H1 (cell line): Measurements from ENCODE around the gene EPHA3. TPM values are rescaled to one million over a fixed set of nuclear protein-coding genes. Genes with fewer than 3 reads are reported as not detected.
A peak's percentile ranks its signal among the peaks of the same experiment; 100 is the strongest.

ENCODE experiments used
- CTCF ChIA-PET: fragments of 300-600 bp; sonication (Branson Sonifier 250); formaldehyde crosslinking; loops from one replicate; lab custom pipeline; 2021; ENCODE audit not compliant: partially characterized antibody; lab: Charles Lee
- POLR2A ChIA-PET: fragments of 300-600 bp; sonication (Branson Sonifier 250); formaldehyde crosslinking; loops from one replicate; lab custom pipeline; 2021; ENCODE audit warnings: inconsistent platforms; ENCODE audit not compliant: partially characterized antibody; lab: Charles Lee
- DNase-seq, 2 experiments: peaks; one replicate each; pipeline versions ENCODE4 v3.0.0 to v3.0.0-alpha.2; 2010 to 2022; ENCODE audit warnings: low spot score in 2 of 2, low read depth in 1 of 2, mixed read lengths in 1 of 2
- FAIRE-seq: peaks from 2 replicates; lab custom pipeline; 2011; peaks lifted over from hg19 to GRCh38; lab: Jason Lieb, UNC
- H2AFZ ChIP-seq: 2 replicates; pipeline ENCODE4 v1.8.1; 2012; ENCODE audit warnings: low read length, inconsistent platforms
- H2AK5ac ChIP-seq: 2 replicates; pipeline ENCODE4 v1.6.1; 2013; ENCODE audit warnings: low read depth, low read length
- H2BK120ac ChIP-seq: replicated peaks from 2 replicates; pipeline ENCODE3; 2013; ENCODE audit warnings: low read depth, low read length, inconsistent platforms
- H2BK12ac ChIP-seq: 2 replicates; pipeline ENCODE4 v1.6.1; 2013; ENCODE audit warnings: low read depth, low read length
- H2BK15ac ChIP-seq: 2 replicates; pipeline ENCODE4 v1.6.1; 2013; ENCODE audit warnings: low read length
- H2BK20ac ChIP-seq: 2 replicates; pipeline ENCODE4 v1.6.1; 2013; ENCODE audit warnings: low read length
- H2BK5ac ChIP-seq: 2 replicates; pipeline ENCODE4 v1.6.1; 2013; ENCODE audit warnings: low read depth, low read length
- H3K14ac ChIP-seq: 2 replicates; pipeline ENCODE4 v1.6.1; 2013; ENCODE audit warnings: inconsistent platforms; ENCODE audit not compliant: insufficient read length
- H3K18ac ChIP-seq: 2 replicates; pipeline ENCODE4 v1.6.1; 2013; ENCODE audit warnings: low read length; ENCODE audit errors: extremely low read depth
- H3K23ac ChIP-seq: 2 replicates; pipeline ENCODE4 v1.6.1; 2013; ENCODE audit warnings: inconsistent platforms; ENCODE audit not compliant: insufficient read length
- H3K23me2 ChIP-seq: 2 replicates; pipeline ENCODE4 v1.6.1; 2013; ENCODE audit warnings: low read depth, low read length
- H3K27ac ChIP-seq: 2 replicates; pipeline ENCODE4 v1.6.1; 2011; ENCODE audit warnings: low read depth, low read length, inconsistent platforms
- H3K27me3 ChIP-seq, 4 experiments: replicated peaks in 1 of 4; 1 replicate in 1 of 4; 2 replicates in 3 of 4; pipeline versions ENCODE4 v1.6.1 to v1.8.1; 2011 to 2013; ENCODE audit warnings: low read length in 3 of 4, mild to moderate bottlenecking in 3 of 4, inconsistent platforms in 2 of 4, mixed read lengths in 2 of 4, moderate library complexity in 1 of 4; ENCODE audit not compliant: control insufficient read depth in 3 of 4, insufficient read depth in 3 of 4; ENCODE audit errors: extremely low read depth in 1 of 4
- H3K36me3 ChIP-seq, 4 experiments: 2 replicates each; pipeline versions ENCODE4 v1.6.1 to v1.8.1; 2011 to 2013; ENCODE audit warnings: mild to moderate bottlenecking in 4 of 4, low read length in 3 of 4, moderate library complexity in 2 of 4, control low read depth in 1 of 4, inconsistent platforms in 1 of 4; ENCODE audit not compliant: insufficient read depth in 4 of 4, control insufficient read depth in 2 of 4
- H3K4ac ChIP-seq: replicated peaks from 2 replicates; pipeline ENCODE3; 2013; ENCODE audit warnings: low read length, low read depth, mixed read lengths, inconsistent platforms; ENCODE audit not compliant: insufficient read length
- H3K4me1 ChIP-seq, 4 experiments: replicated peaks in 1 of 4; 1 replicate in 1 of 4; 2 replicates in 3 of 4; pipeline versions ENCODE4 v1.6.1 to v1.8.1; 2011 to 2013; ENCODE audit warnings: low read length in 3 of 4, inconsistent platforms in 2 of 4, mixed read lengths in 1 of 4; ENCODE audit not compliant: insufficient read depth in 4 of 4, control insufficient read depth in 3 of 4
- H3K4me2 ChIP-seq, 2 experiments: 2 replicates each; pipeline versions ENCODE4 v1.6.1 to v1.8.1; 2011 to 2013; ENCODE audit warnings: low read depth in 2 of 2, low read length in 2 of 2, control low read depth in 1 of 2, inconsistent platforms in 1 of 2, mild to moderate bottlenecking in 1 of 2; ENCODE audit not compliant: insufficient read depth in 1 of 2
- H3K4me3 ChIP-seq, 4 experiments: fragments of 200-600, 300-600 bp in 1 of 4; sonication (generic), shearing (Covaris generic), sonication (Bioruptor Twin) in 1 of 4; 2 replicates each; pipeline versions ENCODE4 v1.5.1 to v1.8.1; 2011 to 2016; ENCODE audit warnings: low read length in 4 of 4, low read depth in 3 of 4, control low read depth in 2 of 4, inconsistent platforms in 2 of 4, mild to moderate bottlenecking in 2 of 4, mixed read lengths in 1 of 4, moderate library complexity in 1 of 4; ENCODE audit not compliant: insufficient read depth in 2 of 4; ENCODE audit errors: extremely low read depth in 1 of 4
- H3K56ac ChIP-seq: replicated peaks from 2 replicates; pipeline ENCODE3; 2013; ENCODE audit warnings: low read depth, mild to moderate bottlenecking, mixed read lengths, low read length, inconsistent platforms; ENCODE audit not compliant: insufficient read length
- H3K79me1 ChIP-seq: 2 replicates; pipeline ENCODE4 v1.6.1; 2013; ENCODE audit warnings: low read depth, low read length, control low read depth
- H3K79me2 ChIP-seq, 2 experiments: 2 replicates each; pipeline versions ENCODE4 v1.6.1 to v1.8.1; 2012 to 2013; ENCODE audit warnings: low read length in 2 of 2, mild to moderate bottlenecking in 2 of 2, inconsistent platforms in 1 of 2; ENCODE audit not compliant: insufficient read depth in 2 of 2, control insufficient read depth in 1 of 2
- H3K9ac ChIP-seq, 4 experiments: replicated peaks in 1 of 4; 1 replicate in 1 of 4; 2 replicates in 3 of 4; pipeline versions ENCODE4 v1.6.1 to v1.8.1; 2011 to 2013; ENCODE audit warnings: low read depth in 3 of 4, low read length in 3 of 4, control low read depth in 2 of 4, mild to moderate bottlenecking in 2 of 4, moderate library complexity in 2 of 4, inconsistent platforms in 1 of 4; ENCODE audit errors: extremely low read depth in 1 of 4
- H3K9me3 ChIP-seq, 2 experiments: 2 replicates each; pipeline versions ENCODE4 v1.6.1 to v1.8.1; 2012 to 2013; ENCODE audit warnings: mild to moderate bottlenecking in 2 of 2, moderate library complexity in 2 of 2, control low read depth in 1 of 2, inconsistent platforms in 1 of 2, low read depth in 1 of 2, low read length in 1 of 2, mixed read lengths in 1 of 2; ENCODE audit not compliant: insufficient read depth in 2 of 2
- H4K20me1 ChIP-seq, 2 experiments: replicated peaks in 1 of 2; 2 replicates each; pipeline versions ENCODE3 to v1.8.1; 2011 to 2013; ENCODE audit warnings: inconsistent platforms in 2 of 2, low read length in 2 of 2, mild to moderate bottlenecking in 1 of 2; ENCODE audit not compliant: insufficient read depth in 2 of 2, control insufficient read depth in 1 of 2
- H4K5ac ChIP-seq: 2 replicates; pipeline ENCODE4 v1.6.1; 2013; ENCODE audit warnings: low read length, low read depth, mixed read lengths, inconsistent platforms; ENCODE audit not compliant: insufficient read length
- H4K8ac ChIP-seq: 2 replicates; pipeline ENCODE4 v1.8.0; 2013; ENCODE audit warnings: mild to moderate bottlenecking, moderate library complexity, low read length, inconsistent platforms; ENCODE audit not compliant: insufficient read depth; ENCODE audit errors: extremely low read depth
- H4K91ac ChIP-seq: replicated peaks from 2 replicates; pipeline ENCODE3; 2013; ENCODE audit warnings: low read length, mixed read lengths, inconsistent platforms; ENCODE audit not compliant: insufficient read length
- CBX5 ChIP-seq: fragments of 300-800, 300-1000 bp; sonication (generic); IDR thresholded peaks from 2 replicates; pipeline ENCODE4 v1.7.1; 2016; ENCODE audit warnings: antibody characterized with exemption, low read length, low read depth
- CBX8 ChIP-seq: fragments of 300-800, 300-1000 bp; sonication (generic); IDR thresholded peaks from 2 replicates; pipeline ENCODE4 v1.7.1; 2016; ENCODE audit warnings: low read depth, low read length, borderline replicate concordance
- GTF2F1 ChIP-seq: IDR thresholded peaks from 2 replicates; pipeline ENCODE4 v1.6.1; 2012; ENCODE audit warnings: low read depth, low read length, improper control_type of control experiment, borderline replicate concordance
- HDAC2 ChIP-seq, 2 experiments: fragments of 300-600 bp in 1 of 2; sonication (generic) in 1 of 2; IDR thresholded peaks; 2 replicates each; pipeline ENCODE4 v1.6.1; 2011 to 2012; ENCODE audit warnings: low read depth in 2 of 2, low read length in 2 of 2, mild to moderate bottlenecking in 2 of 2, moderate library complexity in 2 of 2, borderline replicate concordance in 1 of 2, inconsistent platforms in 1 of 2
- KDM1A ChIP-seq: fragments of 200-600, 300-600 bp; sonication (generic); IDR thresholded peaks from 2 replicates; pipeline ENCODE4 v1.7.1; 2016; ENCODE audit warnings: mild to moderate bottlenecking, low read length, borderline replicate concordance
- KDM5A ChIP-seq: fragments of 200-600 bp; IDR thresholded peaks from 2 replicates; pipeline ENCODE4 v1.7.1; 2012; ENCODE audit warnings: mild to moderate bottlenecking, low read length, inconsistent platforms, mixed read lengths
- POLR2AphosphoS5 ChIP-seq: IDR thresholded peaks from 2 replicates; pipeline ENCODE4 v1.6.1; 2011; ENCODE audit warnings: low read depth, low read length
- WGBS, 2 experiments: shearing (Covaris generic) in 1 of 2; methylation state at CpG; one replicate each; pipeline versions ENCODE4 v1.1.6 to v1.1.7; 2013 to 2015; ENCODE audit warnings: low lambda C conversion rate in 2 of 2, mixed read lengths in 2 of 2, inconsistent platforms in 1 of 2, low coverage in 1 of 2, missing lambda C conversion rate in 1 of 2; ENCODE audit not compliant: insufficient replicate concordance in 2 of 2, insufficient coverage in 1 of 2, insufficient read length in 1 of 2; ENCODE audit errors: extremely low coverage in 1 of 2, missing lambda C conversion rate in 1 of 2; 5-methylcytosine and 5-hydroxymethylcytosine counted together
- long read RNA-seq, 2 experiments: library from RNA in 1 of 2; library from capped mRNA in 1 of 2; stranded (forward); transcript quantifications; one replicate each; pipeline ENCODE4 v2.0.0, GENCODE V29; 2021; ENCODE audit warnings: inconsistent platforms in 1 of 2
- polyA minus RNA-seq, 3 experiments: library from RNA; depleted of rRNA, polyadenylated mRNA; stranded (reverse); fragments of >200 nt; gene quantifications; 1 replicate in 2 of 3; 2 replicates in 1 of 3; pipeline ENCODE4 v1.2.3, GENCODE V29; 2011
- polyA plus RNA-seq, 7 experiments: library from polyadenylated mRNA; depleted of rRNA in 3 of 7; stranded (reverse) in 5 of 7; unstranded in 2 of 7; fragments of >200 nt in 5 of 7; fragments of 200-250 nt in 2 of 7; gene quantifications; 1 replicate in 5 of 7; 2 replicates in 1 of 7; 4 replicates in 1 of 7; pipeline versions ENCODE4 v1.2.1 to v1.2.3, GENCODE V29; 2011 to 2013; ENCODE audit warnings: missing spikeins in 2 of 7, mixed read lengths in 2 of 7
- total RNA-seq: library from RNA; stranded (reverse); fragmentation: NEBNext Ultra II Directional; extraction: Animal tissue kit (Norgen Biotek cat#: 25700); gene quantifications from 2 replicates; pipeline ENCODE4 v1.2.1, GENCODE V29; 2021
- TF ChIP-seq, protein P1 (sequence below): IDR thresholded peaks from 2 replicates; pipeline ENCODE4 v1.6.1; 2012; ENCODE audit warnings: inconsistent platforms

EPHA3 gene
- total RNA-seq (0.22 and 0.33 TPM in 2 replicates), polyA plus RNA-seq (2011; rRNA removed) (0.08 and 0.09 TPM in 2 replicates), polyA minus RNA-seq (2011; rRNA and poly(A)+ RNA removed) (0.85 TPM in 2 replicates)
- 0.16 TPM for polyA plus RNA-seq (2011; cell fraction: cytosol; rRNA removed)
- 0.11 TPM for polyA plus RNA-seq (2011; cell fraction: nucleus; rRNA removed)
- polyA plus RNA-seq (2012, experiment 1 of 2): 0.09 to 0.41 TPM (median 0.19 TPM) in 4 replicates
- polyA plus RNA-seq (2012, experiment 2 of 2): not detected
- 0.18 TPM for polyA plus RNA-seq (2013, experiment 1 of 2)
- polyA plus RNA-seq (2013, experiment 2 of 2): 0.15 TPM
- 0.59 TPM for polyA minus RNA-seq (2011; cell fraction: cytosol; rRNA and poly(A)+ RNA removed)
- polyA minus RNA-seq (2011; cell fraction: nucleus; rRNA and poly(A)+ RNA removed): 0.90 TPM
- long read RNA-seq, experiment 1, partial matches to known transcripts: 0 of 1 reads
- long read RNA-seq, experiment 1, other reads (novel, unspliced or antisense): 1 of 1 reads
- long read RNA-seq, experiment 2: 0 reads

DNA sequence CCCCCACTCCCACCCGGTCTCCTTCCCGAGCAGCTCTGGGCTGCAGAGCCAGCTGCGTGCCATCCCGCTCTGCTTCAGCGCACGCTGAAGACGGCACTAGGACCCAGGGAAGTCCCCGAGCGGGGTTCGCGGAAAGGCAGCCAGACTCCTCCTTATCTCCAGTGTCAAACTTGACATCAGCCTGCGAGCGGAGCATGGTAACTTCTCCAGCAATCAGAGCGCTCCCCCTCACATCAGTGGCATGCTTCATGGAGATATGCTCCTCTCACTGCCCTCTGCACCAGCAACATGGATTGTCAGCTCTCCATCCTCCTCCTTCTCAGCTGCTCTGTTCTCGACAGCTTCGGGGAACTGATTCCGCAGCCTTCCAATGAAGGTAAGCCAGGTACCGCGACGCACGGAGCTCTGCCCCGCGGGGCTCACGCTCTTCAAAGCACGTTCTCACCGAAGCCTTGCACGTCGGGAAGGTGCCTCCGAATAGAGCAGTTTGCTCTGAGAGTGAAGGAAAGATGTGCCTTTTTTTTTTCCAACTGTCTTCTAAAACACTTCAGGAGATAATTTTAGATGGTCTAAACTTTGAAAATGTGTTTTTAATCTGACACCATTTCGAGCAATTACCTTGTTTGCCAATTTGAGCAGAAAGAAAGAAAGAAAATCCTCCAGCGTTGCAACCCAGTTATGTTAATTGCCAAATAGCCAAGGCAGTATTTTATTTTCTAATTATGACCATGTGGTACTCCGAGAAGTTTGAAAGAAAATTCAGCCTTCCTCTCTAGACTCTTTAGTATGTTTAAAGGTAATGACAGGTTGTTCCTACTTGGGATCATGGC, at the start of gene EPHA3:
Gene EPHA3 (plus strand): TSS at position 161 of the 830 bp plus-strand sequence. CDS start 128 bp downstream, at position 289.
- Histone ChIP-seq H3K9me3 (no peaks in the 10 kb centered on the region), H3K36me3 (no peaks in the 10 kb centered on the region), H3K79me2 (no peaks in the 10 kb centered on the region), H3K27me3 (peaks cover 0 to 21% (median 7%) of the 10 kb centered on the region in 4 experiments; a peak in 6 of 7 replicates), H3K4me2 (peak within 1 kb of the TSS; percentile 81 to 97), H3K4ac (no peak within 1 kb of the TSS), H2BK5ac (no peak within 1 kb of the TSS), H2AFZ (peak within 1 kb of the TSS; percentile 96), H3K14ac (no peak within 1 kb of the TSS), H2AK5ac (no peak within 1 kb of the TSS), H2BK12ac (no peak within 1 kb of the TSS), H3K27ac (no peak within 1 kb of the TSS), H3K18ac (no peak within 1 kb of the TSS), H3K4me3 (peak within 1 kb of the TSS; percentile 32 to 59 (median 52); a peak in 7 of 8 replicates), H4K20me1 (no peaks in the 10 kb centered on the region), H3K4me1 (peaks cover 0 to 2% (median 0%) of the 10 kb centered on the region in 4 experiments; a peak in 2 of 7 replicates), H2BK120ac (no peak within 1 kb of the TSS), H4K8ac (no peak within 1 kb of the TSS; the same call in 1 of the 2 replicates), H2BK15ac (no peak within 1 kb of the TSS), H4K91ac (no peak within 1 kb of the TSS), H2BK20ac (no peak within 1 kb of the TSS), H4K5ac (no peak within 1 kb of the TSS), H3K23ac (no peak within 1 kb of the TSS), H3K79me1 (no peaks in the 10 kb centered on the region), H3K9ac (no peak within 1 kb of the TSS), H3K23me2 (no peaks in the 10 kb centered on the region; the same call in 1 of the 2 replicates), H3K56ac (no peak within 1 kb of the TSS)
- 7% methylated on average over 32 of the region's 32 CpGs; no CpG with 5 or more reads in 1 of the 2 experiments for WGBS, 2 experiments
- ChIA-PET CTCF (interaction anchor here (0.6 to 0.7 kb wide), 2 partner anchors 890 to 905 kb away, joined by 3 read pairs; no protein-coding TSS in a partner anchor), POLR2A (no interaction called here)
- DNase-seq (peak; percentile 53 to 87), FAIRE-seq (peak; percentile 62)
- TF ChIP-seq POLR2AphosphoS5 (no peak), GTF2F1 (no peak), CBX5 (no peak), KDM5A (no peak), KDM1A (no peak), HDAC2 (IDR thresholded peaks at IDR 0.05; ENCODE audit: borderline replicate concordance in 1 of 2, low read depth in 2 of 2, low read length in 2 of 2) (peak; percentile 48 to 56; a peak in 1 of 4 replicates), CBX8 (no peak)
- TF ChIP-seq, protein P1, sequence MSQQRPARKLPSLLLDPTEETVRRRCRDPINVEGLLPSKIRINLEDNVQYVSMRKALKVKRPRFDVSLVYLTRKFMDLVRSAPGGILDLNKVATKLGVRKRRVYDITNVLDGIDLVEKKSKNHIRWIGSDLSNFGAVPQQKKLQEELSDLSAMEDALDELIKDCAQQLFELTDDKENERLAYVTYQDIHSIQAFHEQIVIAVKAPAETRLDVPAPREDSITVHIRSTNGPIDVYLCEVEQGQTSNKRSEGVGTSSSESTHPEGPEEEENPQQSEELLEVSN: peak; percentile 83
